Kidney epithelial cell (primary cell): ENCODE measurements around the gene DRAM1. TPM values are rescaled to one million over a fixed set of nuclear protein-coding genes. Genes with fewer than 3 reads are reported as not detected.

ENCODE experiments used
- DNase-seq: peaks from one replicate; pipeline ENCODE4 v3.0.0-alpha.2; 2010; ENCODE audit warnings: low read depth
- H3K27me3 ChIP-seq: 2 replicates; pipeline ENCODE4 v1.6.0; 2011; ENCODE audit warnings: low read length; ENCODE audit not compliant: control insufficient read depth, insufficient read depth
- H3K36me3 ChIP-seq: 2 replicates; pipeline ENCODE4 v1.5.1; 2011; ENCODE audit warnings: low read length; ENCODE audit not compliant: control insufficient read depth, insufficient read depth
- H3K4me3 ChIP-seq: 2 replicates; pipeline ENCODE4 v1.5.1; 2011; ENCODE audit warnings: low read depth, mild to moderate bottlenecking, control low read depth, low read length
- total RNA-seq: library from RNA; depleted of rRNA; stranded (reverse); fragments of >200 nt; gene quantifications from 2 replicates; pipeline ENCODE4 v1.2.3, GENCODE V29; 2015
- TF ChIP-seq, protein P1 (sequence below): IDR thresholded peaks from 2 replicates; pipeline ENCODE4 v1.5.1; 2011; ENCODE audit warnings: mild to moderate bottlenecking, moderate library complexity, low read length, control low read depth, inconsistent platforms; ENCODE audit not compliant: insufficient read depth, poor library complexity, severe bottlenecking

DRAM1 gene
- total RNA-seq, 1 donor from 2014 or later, result 44.1 TPM

- TF ChIP-seq, protein P1, sequence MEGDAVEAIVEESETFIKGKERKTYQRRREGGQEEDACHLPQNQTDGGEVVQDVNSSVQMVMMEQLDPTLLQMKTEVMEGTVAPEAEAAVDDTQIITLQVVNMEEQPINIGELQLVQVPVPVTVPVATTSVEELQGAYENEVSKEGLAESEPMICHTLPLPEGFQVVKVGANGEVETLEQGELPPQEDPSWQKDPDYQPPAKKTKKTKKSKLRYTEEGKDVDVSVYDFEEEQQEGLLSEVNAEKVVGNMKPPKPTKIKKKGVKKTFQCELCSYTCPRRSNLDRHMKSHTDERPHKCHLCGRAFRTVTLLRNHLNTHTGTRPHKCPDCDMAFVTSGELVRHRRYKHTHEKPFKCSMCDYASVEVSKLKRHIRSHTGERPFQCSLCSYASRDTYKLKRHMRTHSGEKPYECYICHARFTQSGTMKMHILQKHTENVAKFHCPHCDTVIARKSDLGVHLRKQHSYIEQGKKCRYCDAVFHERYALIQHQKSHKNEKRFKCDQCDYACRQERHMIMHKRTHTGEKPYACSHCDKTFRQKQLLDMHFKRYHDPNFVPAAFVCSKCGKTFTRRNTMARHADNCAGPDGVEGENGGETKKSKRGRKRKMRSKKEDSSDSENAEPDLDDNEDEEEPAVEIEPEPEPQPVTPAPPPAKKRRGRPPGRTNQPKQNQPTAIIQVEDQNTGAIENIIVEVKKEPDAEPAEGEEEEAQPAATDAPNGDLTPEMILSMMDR, result no peak
- Histone ChIP-seq H3K27me3 (no peaks in the 10 kb centered on the region), H3K4me3 (no peak overlapping the region), H3K36me3 (no peaks in the 10 kb centered on the region)
- no peak for DNase-seq
Observed at GRCh38 chr12:101928556-101928955, 51.2 kb downstream of the DRAM1 start.

GRCh38 chr12:101929365-101930041 is 52.1 kb downstream of the DRAM1 start:
- no peaks in the 10 kb centered on the region for H3K36me3 ChIP-seq
- TF ChIP-seq, protein P1, result no peak
- no peak for DNase-seq
- H3K4me3 ChIP-seq, result no peak overlapping the region
- no peaks in the 10 kb centered on the region for H3K27me3 ChIP-seq

DNA sequence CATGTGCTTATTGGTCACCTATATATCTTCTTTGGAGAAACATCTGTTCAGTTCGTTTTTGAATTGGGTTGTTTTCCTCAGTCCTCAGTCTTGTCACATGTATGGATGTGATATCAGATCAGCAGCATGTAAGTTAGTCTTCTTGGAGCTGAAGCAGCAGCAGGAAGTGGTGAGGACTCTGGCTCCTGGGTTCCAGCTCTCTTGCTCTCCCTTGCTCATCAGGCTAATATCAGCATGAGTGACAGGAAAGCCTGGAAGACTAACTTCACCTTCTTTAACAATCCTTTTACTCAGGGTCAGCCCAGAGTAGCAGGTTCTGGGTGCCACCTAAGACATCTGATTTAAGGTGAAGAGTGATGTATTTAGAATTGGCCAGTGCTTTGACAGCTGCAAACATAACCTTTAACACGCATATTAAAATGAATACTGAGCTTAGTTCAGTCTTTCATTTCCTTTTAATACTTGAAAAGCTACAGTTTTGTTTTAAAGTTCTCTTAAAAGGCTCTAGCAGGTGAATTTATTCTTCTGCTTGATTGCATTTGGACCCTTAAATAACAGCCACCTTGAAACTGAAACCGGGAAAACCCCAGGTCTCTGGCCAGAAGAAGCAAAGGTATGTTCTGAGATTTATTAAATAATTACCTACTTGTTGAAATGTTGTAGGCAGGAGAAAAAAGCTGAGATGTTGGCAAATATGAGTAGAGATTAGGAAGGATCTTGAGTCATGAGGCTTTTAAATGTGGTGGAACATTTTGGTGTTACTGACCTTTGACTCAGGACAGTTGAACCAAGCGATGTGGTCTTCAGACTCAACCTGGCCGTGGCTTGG is 54.3 kb downstream of the DRAM1 start:
- no peaks in the 10 kb centered on the region for H3K36me3 ChIP-seq
- no peak overlapping the region for H3K4me3 ChIP-seq
- H3K27me3 ChIP-seq, result no peaks in the 10 kb centered on the region
- TF ChIP-seq, protein P1, result no peak
- DNase-seq, result no peak

GRCh38 chr12:101933866-101934514 is 56.6 kb downstream of the DRAM1 start:
- no peak overlapping the region for H3K4me3 ChIP-seq
- DNase-seq, result no peak
- no peaks in the 10 kb centered on the region for H3K36me3 ChIP-seq
- TF ChIP-seq, protein P1, result no peak
- H3K27me3 ChIP-seq, result no peaks in the 10 kb centered on the region

GRCh38 chr12:101935890-101936746 is 58.7 kb downstream of the DRAM1 start:
- TF ChIP-seq, protein P1, result no peak
- Histone ChIP-seq H3K4me3 (no peak overlapping the region), H3K27me3 (no peaks in the 10 kb centered on the region), H3K36me3 (no peaks in the 10 kb centered on the region)
- DNase-seq, result no peak
